ENCODE results near the gene GRAMD2A. TPM values are rescaled to one million over a fixed set of nuclear protein-coding genes. Genes with fewer than 3 reads are reported as not detected.

Gene GRAMD2A
- total and polyA plus RNA-seq, 10 of the 15 experiments (the other 5 are each of a cell fraction or from before 2014, with no cell fraction given) = 0.02 to 0.35 TPM; not detected in 8

- peaks cover 19% of the 10 kb centered on the region for H4K20me1 ChIP-seq (ENCODE audit: control insufficient read depth, insufficient read depth)
- WGBS (ENCODE audit: insufficient coverage, insufficient replicate concordance, low lambda C conversion rate, missing lambda C conversion rate) = 0% methylated on average over 8 of the region's 8 CpGs
- peaks cover 95% of the 10 kb centered on the region for H3K79me2 ChIP-seq (ENCODE audit: control insufficient read depth, insufficient read depth, low read length)
- no peak for FAIRE-seq
- peak overlapping the region; percentile 96 for H3K4me3 ChIP-seq
- ChIA-PET RAD21 (ENCODE audit: unreplicated experiment) (interaction anchor here (0.5 to 2.5 kb wide), 13 partner anchors 10 to 246 kb away, joined by 3 to 13 read pairs (median 4); no protein-coding TSS in a partner anchor), SMC1A (ENCODE audit: uncharacterized antibody, unreplicated experiment) (interaction anchor here (0.9 to 3.0 kb wide), 12 partner anchors 10 to 87 kb away, joined by 3 to 16 read pairs (median 5); no protein-coding TSS in a partner anchor), CTCF (interaction anchor here (0.8 to 3.6 kb wide), 17 partner anchors 8 to 1409 kb away, joined by 3 to 27 read pairs (median 4); partner anchors contain the start of gene HEXA), POLR2A (interaction anchor here (0.6 to 2.1 kb wide), 10 partner anchors 10 to 454 kb away, joined by 3 to 9 read pairs (median 3); partner anchors contain the start of genes MYO9A and SENP8)
- peaks cover 5 to 39% of the 10 kb centered on the region in 2 experiments for H3K36me3 ChIP-seq (ENCODE audit: control insufficient read depth in 2 of 2, insufficient read depth in 2 of 2, low read length in 1 of 2)
- peak; percentile 46 for DNase-seq (ENCODE audit: low read depth, low spot score)
- intact Hi-C loops (cut with micrococcal nuclease; ENCODE audit: unreplicated experiment) (loop anchor here (5.0 kb wide), 1 partner anchor 245 kb away; the partner anchor contains the start of gene ARIH1), in situ Hi-C loops (cut with MboI) (no loop called here)
- peak overlapping the region; percentile 77 for H3K4me2 ChIP-seq (ENCODE audit: control insufficient read depth, insufficient read depth)
- peaks cover 24% of the 10 kb centered on the region for H3K4me1 ChIP-seq (ENCODE audit: control insufficient read depth, insufficient read depth, low read length)
- TF ChIP-seq TAF1 (IDR thresholded peaks at IDR 0.05; ENCODE audit: borderline replicate concordance, low read depth, low read length) (peak; percentile 50; the same call in 1 of the 2 replicates), FOXK2 (IDR thresholded peaks at IDR 0.05) (no peak), BCL11A (IDR thresholded peaks at IDR 0.05; ENCODE audit: low read depth, low read length) (0 out of 2 replicates have a peak, but pooled peaks have one; percentile 6), ZNF217 (IDR thresholded peaks at IDR 0.05) (0 out of 2 replicates have a peak, but pooled peaks have one; percentile 1), JUNB (IDR thresholded peaks at IDR 0.05) (peak; percentile 57; the same call in 1 of the 2 replicates), RELB (IDR thresholded peaks at IDR 0.05; ENCODE audit: low read depth) (0 out of 2 replicates have a peak, but pooled peaks have one; percentile 9), MYB (IDR thresholded peaks at IDR 0.05; ENCODE audit: borderline replicate concordance, low read depth, low read length) (no peak)
- TF ChIP-seq, protein P1, sequence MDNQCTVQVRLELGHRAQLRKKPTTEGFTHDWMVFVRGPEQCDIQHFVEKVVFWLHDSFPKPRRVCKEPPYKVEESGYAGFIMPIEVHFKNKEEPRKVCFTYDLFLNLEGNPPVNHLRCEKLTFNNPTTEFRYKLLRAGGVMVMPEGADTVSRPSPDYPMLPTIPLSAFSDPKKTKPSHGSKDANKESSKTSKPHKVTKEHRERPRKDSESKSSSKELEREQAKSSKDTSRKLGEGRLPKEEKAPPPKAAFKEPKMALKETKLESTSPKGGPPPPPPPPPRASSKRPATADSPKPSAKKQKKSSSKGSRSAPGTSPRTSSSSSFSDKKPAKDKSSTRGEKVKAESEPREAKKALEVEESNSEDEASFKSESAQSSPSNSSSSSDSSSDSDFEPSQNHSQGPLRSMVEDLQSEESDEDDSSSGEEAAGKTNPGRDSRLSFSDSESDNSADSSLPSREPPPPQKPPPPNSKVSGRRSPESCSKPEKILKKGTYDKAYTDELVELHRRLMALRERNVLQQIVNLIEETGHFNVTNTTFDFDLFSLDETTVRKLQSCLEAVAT (IDR thresholded peaks at IDR 0.05) = peak; percentile 65
- H2AFZ ChIP-seq (ENCODE audit: control insufficient read depth, low read depth, low read length) = no peak overlapping the region
- peak; percentile 3 for ATAC-seq
- no peaks in the 10 kb centered on the region for H3K9me3 ChIP-seq (replicated peaks; ENCODE audit: control insufficient read depth, insufficient read depth, low read length)
- H3K27ac ChIP-seq (ENCODE audit: control insufficient read depth, insufficient read depth) = peak overlapping the region; percentile 97
- no peaks in the 10 kb centered on the region for H3K27me3 ChIP-seq (replicated peaks in 1 of 2; ENCODE audit: control insufficient read depth in 2 of 2, insufficient read depth in 2 of 2, low read length in 1 of 2)
- no TSS peak for BruUV-seq (replicated peaks)
- H3K9ac ChIP-seq (ENCODE audit: control insufficient read depth, insufficient read depth, low read length) = peak overlapping the region; percentile 95
These were observed 29.6 kb upstream of the GRAMD2A start for GRCh38 chr15:72227192-72227586.
